Hepatocyte (in vitro differentiated cells): Measurements from ENCODE around the gene NUMB. TPM values are rescaled to one million over a fixed set of nuclear protein-coding genes. Genes with fewer than 3 reads are reported as not detected.

Experiments
- DNase-seq: peaks from one replicate; pipeline ENCODE4 v3.0.0-alpha.2; 2016; ENCODE audit warnings: low spot score
- H2AFZ ChIP-seq: fragments of 200-600 bp; sonication (generic); 2 replicates; pipeline ENCODE4 v1.6.0; 2016; ENCODE audit warnings: antibody characterized with exemption, mild to moderate bottlenecking
- H3K27ac ChIP-seq: fragments of 200-600 bp; sonication (generic); 2 replicates; pipeline ENCODE4 v1.5.1; 2016; ENCODE audit warnings: mild to moderate bottlenecking
- H3K27me3 ChIP-seq: fragments of 200-600 bp; sonication (generic); 2 replicates; pipeline ENCODE4 v1.6.1; 2016
- H3K36me3 ChIP-seq: fragments of 200-600 bp; sonication (generic); replicated peaks from 2 replicates; pipeline ENCODE4 v1.5.1; 2016; ENCODE audit warnings: low read depth; ENCODE audit not compliant: insufficient read depth
- H3K4me1 ChIP-seq: fragments of 200-600 bp; sonication (generic); 2 replicates; pipeline ENCODE4 v1.5.1; 2016; ENCODE audit warnings: mild to moderate bottlenecking, moderate library complexity; ENCODE audit not compliant: insufficient read depth
- H3K4me2 ChIP-seq: fragments of 200-600 bp; sonication (generic); 2 replicates; pipeline ENCODE4 v1.6.0; 2016
- H3K4me3 ChIP-seq: fragments of 200-600 bp; sonication (generic); 2 replicates; pipeline ENCODE4 v1.5.1; 2016; ENCODE audit warnings: mild to moderate bottlenecking
- H3K79me2 ChIP-seq: fragments of 200-600 bp; sonication (generic); 2 replicates; pipeline ENCODE4 v1.6.0; 2017; ENCODE audit warnings: mild to moderate bottlenecking
- H3K9me2 ChIP-seq: fragments of 200-600 bp; sonication (generic); replicated peaks from 2 replicates; pipeline ENCODE4 v1.6.0; 2017; ENCODE audit warnings: mild to moderate bottlenecking; ENCODE audit not compliant: insufficient read depth
- H3K9me3 ChIP-seq: fragments of 200-600 bp; sonication (generic); 2 replicates; pipeline ENCODE4 v1.5.1; 2016; ENCODE audit warnings: low read depth, mild to moderate bottlenecking
- H4K20me1 ChIP-seq: fragments of 200-600 bp; sonication (generic); 2 replicates; pipeline ENCODE4 v1.6.0; 2016; ENCODE audit warnings: mild to moderate bottlenecking; ENCODE audit not compliant: insufficient read depth, poor library complexity, severe bottlenecking
- EZH2 ChIP-seq: fragments of 200-600 bp; sonication (generic); IDR thresholded peaks from 2 replicates; pipeline ENCODE4 v1.6.1; 2016; ENCODE audit warnings: antibody characterized with exemption, mild to moderate bottlenecking, borderline replicate concordance
- EZH2phosphoT487 ChIP-seq: fragments of 200-600 bp; sonication (generic); IDR thresholded peaks from one replicate; pipeline ENCODE4 v1.6.1; 2018; ENCODE audit warnings: antibody characterized with exemption, mild to moderate bottlenecking, low read depth, moderate library complexity; ENCODE audit not compliant: unreplicated experiment, severe bottlenecking
- WGBS: methylation state at CpG from one replicate; pipeline ENCODE4 v1.1.6; 2016; ENCODE audit warnings: low lambda C conversion rate; ENCODE audit errors: missing lambda C conversion rate; 5-methylcytosine and 5-hydroxymethylcytosine counted together
- polyA plus RNA-seq: library from polyadenylated mRNA; unstranded; fragments of >200 nt; fragmentation: Nextera tagmentation; extraction: Ambion mirVana; gene quantifications from 2 replicates; pipeline ENCODE4 v1.2.1, GENCODE V29; 2016
- total RNA-seq: library from RNA; depleted of rRNA; stranded (reverse); fragments of >200 nt; gene quantifications from 2 replicates; pipeline ENCODE4 v1.2.3, GENCODE V29; 2014
- TF ChIP-seq, protein P1 (sequence below): fragments of 200-600 bp; sonication (generic); IDR thresholded peaks from 2 replicates; pipeline ENCODE4 v1.5.1; 2016; ENCODE audit warnings: antibody characterized with exemption, mild to moderate bottlenecking; ENCODE audit not compliant: poor library complexity

NUMB gene
- total and polyA plus RNA-seq, 2 experiments from 2014 or later = 35.3 to 45.8 TPM

DNA sequence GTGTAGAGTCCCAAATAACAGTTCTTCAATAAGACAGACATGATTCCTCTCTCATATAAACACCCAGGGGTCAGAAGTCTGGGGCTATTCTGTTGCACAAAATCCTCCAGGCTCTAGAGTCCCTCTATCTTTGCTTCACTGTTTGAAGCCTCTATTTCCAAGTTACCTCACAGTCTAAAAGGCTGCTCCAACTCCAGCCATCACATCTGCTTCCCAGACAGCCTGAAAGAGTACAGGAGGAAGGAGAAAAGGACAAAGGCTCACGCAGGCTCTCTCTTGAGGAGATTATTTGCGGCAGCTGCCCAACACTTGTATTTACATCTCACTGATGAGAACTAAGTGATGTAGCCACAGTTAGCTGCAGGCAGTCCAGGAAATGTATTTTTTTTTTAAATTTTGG, 214.6 kb downstream of the NUMB start:
- Histone ChIP-seq H4K20me1 (no peaks in the 10 kb centered on the region), H3K4me2 (no peak overlapping the region), H3K4me3 (no peak overlapping the region), H3K27ac (no peak overlapping the region), H2AFZ (no peak overlapping the region), H3K27me3 (peaks cover 16% of the 10 kb centered on the region), H3K36me3 (no peaks in the 10 kb centered on the region), H3K4me1 (peaks cover 17% of the 10 kb centered on the region), H3K79me2 (no peaks in the 10 kb centered on the region), H3K9me3 (no peaks in the 10 kb centered on the region), H3K9me2 (no peaks in the 10 kb centered on the region)
- WGBS = 95% methylated on average over 2 of the region's 2 CpGs
- no peak for TF ChIP-seq EZH2phosphoT487
- no peak for DNase-seq

DNA sequence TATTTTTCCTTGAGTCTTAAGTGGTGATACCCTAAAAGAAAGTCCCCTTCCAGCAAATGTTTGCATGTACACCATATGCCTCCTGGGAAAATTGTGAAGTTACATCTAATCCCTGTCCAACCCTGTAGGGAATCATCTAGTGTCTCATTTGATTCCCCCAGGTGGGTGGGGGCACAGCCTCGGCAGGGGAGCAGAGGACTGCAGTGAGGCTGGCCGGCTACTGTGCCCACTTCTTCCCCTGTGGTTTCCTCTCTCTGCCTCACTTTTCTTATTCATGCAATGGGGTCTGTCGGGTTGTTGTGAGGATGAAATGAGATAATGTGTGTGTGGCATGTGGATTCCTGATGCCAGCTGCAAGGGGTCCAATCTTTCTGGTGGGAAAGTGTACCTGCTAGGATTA, 215.0 kb downstream of the NUMB start:
- no peaks in the 10 kb centered on the region for H3K9me2 ChIP-seq
- no peak overlapping the region for H2AFZ ChIP-seq
- no peaks in the 10 kb centered on the region for H3K9me3 ChIP-seq
- no peak overlapping the region for H3K4me2 ChIP-seq
- H3K4me3 ChIP-seq = no peak overlapping the region
- WGBS = 79% methylated on average over 3 of the region's 3 CpGs
- peaks cover 18% of the 10 kb centered on the region for H3K27me3 ChIP-seq
- no peaks in the 10 kb centered on the region for H3K79me2 ChIP-seq
- H3K4me1 ChIP-seq = peaks cover 21% of the 10 kb centered on the region
- no peaks in the 10 kb centered on the region for H3K36me3 ChIP-seq
- H3K27ac ChIP-seq = no peak overlapping the region
- H4K20me1 ChIP-seq = no peaks in the 10 kb centered on the region
- DNase-seq = no peak
- TF ChIP-seq EZH2 = no peak
- TF ChIP-seq, protein P1, sequence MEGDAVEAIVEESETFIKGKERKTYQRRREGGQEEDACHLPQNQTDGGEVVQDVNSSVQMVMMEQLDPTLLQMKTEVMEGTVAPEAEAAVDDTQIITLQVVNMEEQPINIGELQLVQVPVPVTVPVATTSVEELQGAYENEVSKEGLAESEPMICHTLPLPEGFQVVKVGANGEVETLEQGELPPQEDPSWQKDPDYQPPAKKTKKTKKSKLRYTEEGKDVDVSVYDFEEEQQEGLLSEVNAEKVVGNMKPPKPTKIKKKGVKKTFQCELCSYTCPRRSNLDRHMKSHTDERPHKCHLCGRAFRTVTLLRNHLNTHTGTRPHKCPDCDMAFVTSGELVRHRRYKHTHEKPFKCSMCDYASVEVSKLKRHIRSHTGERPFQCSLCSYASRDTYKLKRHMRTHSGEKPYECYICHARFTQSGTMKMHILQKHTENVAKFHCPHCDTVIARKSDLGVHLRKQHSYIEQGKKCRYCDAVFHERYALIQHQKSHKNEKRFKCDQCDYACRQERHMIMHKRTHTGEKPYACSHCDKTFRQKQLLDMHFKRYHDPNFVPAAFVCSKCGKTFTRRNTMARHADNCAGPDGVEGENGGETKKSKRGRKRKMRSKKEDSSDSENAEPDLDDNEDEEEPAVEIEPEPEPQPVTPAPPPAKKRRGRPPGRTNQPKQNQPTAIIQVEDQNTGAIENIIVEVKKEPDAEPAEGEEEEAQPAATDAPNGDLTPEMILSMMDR = no peak

- Histone ChIP-seq H3K27me3 (peaks cover 23% of the 10 kb centered on the region), H3K9me3 (no peaks in the 10 kb centered on the region), H3K27ac (no peak overlapping the region), H3K4me2 (no peak overlapping the region), H2AFZ (no peak overlapping the region), H3K4me1 (peaks cover 30% of the 10 kb centered on the region), H4K20me1 (no peaks in the 10 kb centered on the region), H3K4me3 (no peak overlapping the region), H3K79me2 (no peaks in the 10 kb centered on the region), H3K36me3 (no peaks in the 10 kb centered on the region), H3K9me2 (no peaks in the 10 kb centered on the region)
- DNase-seq = no peak
- WGBS = 87% methylated on average over 6 of the region's 6 CpGs
- TF ChIP-seq EZH2 (no peak), EZH2phosphoT487 (no peak)
- TF ChIP-seq, protein P1 = no peak
Measured at GRCh38 chr14:73242357-73242901, 215.9 kb downstream of the NUMB start.

- Histone ChIP-seq H3K27me3 (peaks cover 26% of the 10 kb centered on the region), H4K20me1 (no peaks in the 10 kb centered on the region), H3K9me2 (no peaks in the 10 kb centered on the region), H3K9me3 (no peaks in the 10 kb centered on the region), H3K79me2 (no peaks in the 10 kb centered on the region), H3K36me3 (no peaks in the 10 kb centered on the region), H3K4me3 (no peak overlapping the region), H3K27ac (no peak overlapping the region), H3K4me2 (no peak overlapping the region), H3K4me1 (peaks cover 35% of the 10 kb centered on the region), H2AFZ (no peak overlapping the region)
- TF ChIP-seq, protein P1 = no peak
- TF ChIP-seq EZH2 (no peak), EZH2phosphoT487 (no peak)
- WGBS = 90% methylated on average over 19 of the region's 19 CpGs
- DNase-seq = no peak
Measured at GRCh38 chr14:73241481-73242165, 216.7 kb downstream of the NUMB start.
